NCI-H1694 treated with DMSO at 0.1 percent for 48 hours (cell line): ENCODE data around the gene MRC2.

Experiments
- DNase-seq: peaks from one replicate; lab custom pipeline; 2025; lab: John Stamatoyannopoulos, UW

MRC2 gene

DNA sequence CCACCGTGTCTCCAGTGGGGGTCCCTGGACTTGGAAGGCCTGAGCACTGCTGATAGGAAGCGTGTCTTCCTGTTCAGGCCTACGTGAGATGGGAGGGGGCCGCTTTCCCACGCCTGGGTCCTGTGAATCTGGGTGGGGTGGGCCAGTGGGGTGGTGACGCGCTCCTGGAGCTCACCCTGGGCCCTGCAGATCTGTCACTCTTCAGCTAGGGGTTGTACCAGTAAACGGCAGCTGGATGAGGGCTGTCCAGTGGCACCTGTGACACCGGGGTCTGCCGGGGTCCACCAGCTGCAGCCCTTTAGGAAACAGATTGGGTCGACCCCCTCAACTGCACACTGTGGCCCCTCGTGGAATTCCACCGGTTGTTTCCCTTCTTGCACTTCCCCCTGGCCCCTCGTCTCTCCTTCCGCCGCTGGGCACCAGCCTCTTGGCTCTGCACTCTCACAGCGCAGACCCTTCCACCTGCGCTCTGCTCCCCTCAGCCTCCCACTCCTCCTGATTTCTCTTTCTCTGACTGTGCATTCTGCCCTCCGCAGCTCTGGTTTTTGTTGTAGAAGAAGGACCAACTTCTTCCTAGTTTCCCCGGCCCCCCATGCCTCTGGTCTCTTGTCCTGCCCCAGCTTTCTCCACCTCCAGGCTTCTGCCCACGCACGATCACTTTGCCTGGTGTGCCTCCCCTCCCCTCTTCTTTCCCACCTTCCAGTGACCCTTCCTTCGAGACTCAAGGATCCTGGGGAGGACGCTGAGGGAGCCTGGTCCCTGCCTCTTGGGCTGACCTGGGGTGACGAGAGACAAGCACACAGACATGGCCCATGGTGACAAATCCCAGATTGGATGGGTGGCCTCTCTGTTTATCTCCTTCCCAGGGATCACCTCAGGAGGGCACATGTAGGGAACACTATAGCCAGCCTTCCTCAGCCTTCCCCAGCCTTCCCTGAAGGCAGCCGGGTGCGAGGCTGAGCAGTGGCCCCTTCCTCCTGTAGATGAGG is 4.8 kb downstream of the MRC2 start:
- DNase-seq = no peak

DNA sequence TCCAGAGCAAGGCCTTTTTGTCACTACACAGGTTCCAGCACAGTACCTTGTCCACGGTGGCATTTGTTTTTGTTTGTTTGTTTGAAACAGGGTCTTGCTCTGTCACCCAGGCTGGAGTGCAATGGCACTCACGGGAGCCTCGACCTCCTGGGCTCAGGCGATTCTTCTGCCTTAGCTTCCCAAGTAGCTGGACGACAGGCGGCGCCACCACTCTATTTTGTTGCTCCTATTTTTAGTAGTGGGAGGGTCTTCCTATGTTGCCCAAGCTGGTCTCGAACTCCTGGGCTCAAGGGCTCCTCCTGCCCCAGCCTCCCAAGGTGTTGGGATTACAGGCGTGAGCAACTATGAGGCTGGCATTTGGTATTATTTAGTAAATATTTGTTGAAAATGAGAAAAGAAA is 10.3 kb downstream of the MRC2 start:
- DNase-seq = no peak

DNA sequence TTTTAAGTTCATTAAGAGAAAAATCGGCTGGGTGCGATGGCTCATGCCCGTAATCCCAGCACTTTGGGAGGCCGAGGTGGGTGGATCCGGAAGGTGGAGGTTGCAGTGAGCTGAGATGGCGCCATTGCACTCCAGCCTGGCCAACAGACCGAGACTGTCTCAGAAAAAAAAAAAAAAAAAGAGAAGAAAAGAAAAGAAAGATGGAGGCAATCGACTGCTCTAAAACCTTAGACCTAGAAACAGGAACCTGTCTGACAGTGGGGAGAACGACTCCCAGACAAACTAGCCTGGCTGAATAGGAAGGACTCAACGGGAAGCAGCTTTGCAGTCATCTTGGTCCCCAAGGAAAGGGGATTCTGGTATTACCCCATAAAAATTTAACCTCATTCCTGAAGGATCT is 13.7 kb downstream of the MRC2 start:
- no peak for DNase-seq

DNA sequence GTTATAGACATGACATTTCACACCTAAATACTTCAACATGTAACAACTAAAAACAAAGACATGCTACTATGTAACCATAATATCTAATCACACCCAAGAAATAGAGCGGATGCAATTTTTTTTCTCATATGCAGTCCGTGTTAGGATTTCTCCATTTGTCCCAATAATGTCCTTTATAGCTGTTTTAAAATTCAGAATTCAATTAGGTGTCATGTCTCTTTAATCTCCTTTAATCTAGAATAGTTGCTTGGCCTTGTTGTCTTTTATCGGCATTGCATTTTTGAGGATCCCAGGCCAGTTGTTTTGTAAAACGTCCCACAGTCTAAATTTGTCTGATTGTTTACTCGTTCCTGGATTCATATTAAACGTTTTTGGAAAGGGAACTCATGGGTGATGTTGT is 14.5 kb downstream of the MRC2 start:
- no peak for DNase-seq

DNA sequence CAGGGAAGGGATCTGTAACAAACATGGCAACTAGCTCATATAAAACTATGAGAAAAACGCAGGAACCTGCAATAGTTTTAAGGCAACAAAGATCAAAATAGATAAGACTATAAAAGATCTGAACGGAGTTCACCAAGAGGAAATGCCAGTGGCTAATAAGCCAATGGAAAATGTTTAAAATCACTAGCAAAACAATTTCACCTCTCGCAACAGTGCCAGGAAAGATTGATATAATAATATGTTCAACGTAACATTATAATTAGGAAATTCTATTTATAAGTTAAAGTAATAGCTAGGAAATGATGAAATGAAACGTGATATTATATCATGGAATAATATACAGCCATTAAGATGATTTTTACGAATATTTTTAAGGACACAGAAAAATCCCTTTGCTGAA is 16.0 kb downstream of the MRC2 start:
- DNase-seq = no peak

DNA sequence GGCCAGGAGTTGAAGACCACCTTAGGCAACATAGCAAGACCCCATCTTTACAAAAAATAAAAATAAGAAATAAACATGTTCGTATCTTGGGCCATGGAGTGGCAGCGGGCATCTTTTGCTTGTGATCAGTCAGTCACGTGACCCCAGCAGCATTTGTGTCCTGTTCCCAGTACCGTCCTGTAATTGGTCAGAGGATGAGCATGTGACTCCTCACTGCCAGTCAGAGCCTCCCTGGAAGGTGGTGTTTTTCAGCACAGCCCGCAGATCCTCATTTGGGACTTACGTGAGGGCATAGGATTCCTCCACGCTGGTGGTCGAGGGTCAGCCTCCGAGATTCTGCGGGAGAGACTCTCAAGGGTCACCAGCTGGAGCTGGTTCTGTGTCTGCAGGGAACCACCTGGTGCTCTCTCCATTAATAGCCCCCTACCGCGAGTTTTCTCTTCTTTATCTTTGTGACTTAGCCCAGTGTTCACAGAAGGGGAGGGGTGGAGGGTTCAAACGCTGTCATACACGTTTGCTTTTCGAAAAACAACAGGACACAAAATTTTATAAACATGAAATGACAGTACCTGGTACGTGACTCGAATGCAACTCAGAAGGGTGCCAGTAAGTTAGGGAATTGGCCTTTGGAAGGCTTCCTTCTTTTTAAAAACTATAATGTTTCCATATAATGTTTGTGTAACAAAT is 17.2 kb downstream of the MRC2 start:
- peak; percentile 91 for DNase-seq

DNA sequence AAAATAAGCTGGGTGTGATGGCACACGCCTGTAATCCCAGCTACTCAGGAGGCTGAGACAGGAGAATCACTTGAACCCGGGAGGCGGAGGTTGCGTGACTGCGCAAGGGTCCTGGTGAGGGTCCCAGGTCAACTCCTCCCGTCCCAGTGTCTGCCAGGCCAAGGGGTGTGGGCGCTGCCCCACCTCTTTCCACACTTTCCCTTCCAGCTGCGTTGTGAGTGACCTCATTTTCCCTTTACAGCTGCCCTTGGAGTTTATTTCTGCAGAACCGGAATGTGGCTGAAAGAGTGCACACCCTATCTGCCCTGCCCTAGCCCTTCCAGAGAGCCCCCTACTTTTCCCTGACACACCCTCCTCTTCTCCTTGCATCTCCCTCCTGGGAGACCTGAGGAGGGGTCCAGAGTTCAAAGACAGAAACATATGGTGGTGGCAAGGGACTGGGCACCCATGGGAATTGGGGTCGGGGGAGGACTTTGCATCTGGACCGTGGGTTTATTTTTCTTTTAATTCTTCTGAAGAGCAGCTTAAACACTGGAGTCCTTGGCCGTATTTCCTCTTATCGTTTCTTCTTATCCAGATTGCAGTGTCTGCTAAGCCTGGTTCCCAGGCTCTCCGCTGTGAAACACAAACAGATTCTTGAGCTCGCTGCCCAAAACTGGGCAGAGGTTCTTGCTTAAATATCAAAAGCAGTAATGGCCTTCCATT is 20.9 kb downstream of the MRC2 start:
- no peak for DNase-seq

DNA sequence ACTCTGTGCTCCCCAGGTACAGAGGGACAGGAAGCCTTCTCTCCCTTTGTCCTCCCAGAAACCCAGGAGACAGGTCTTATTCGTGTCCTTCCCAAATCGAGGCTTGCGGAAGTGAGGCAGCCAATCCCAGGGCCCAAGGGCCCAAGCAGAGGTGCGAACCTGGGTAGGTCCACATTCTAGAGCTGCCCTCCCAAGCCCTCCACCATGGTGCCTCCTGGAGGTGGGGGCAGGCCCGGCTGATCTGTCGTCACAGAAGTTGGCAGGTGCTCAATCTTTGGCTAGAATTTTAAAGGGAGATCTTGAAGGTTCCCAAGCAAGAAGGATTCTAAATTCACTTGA is 21.5 kb downstream of the MRC2 start:
- DNase-seq = no peak

DNA sequence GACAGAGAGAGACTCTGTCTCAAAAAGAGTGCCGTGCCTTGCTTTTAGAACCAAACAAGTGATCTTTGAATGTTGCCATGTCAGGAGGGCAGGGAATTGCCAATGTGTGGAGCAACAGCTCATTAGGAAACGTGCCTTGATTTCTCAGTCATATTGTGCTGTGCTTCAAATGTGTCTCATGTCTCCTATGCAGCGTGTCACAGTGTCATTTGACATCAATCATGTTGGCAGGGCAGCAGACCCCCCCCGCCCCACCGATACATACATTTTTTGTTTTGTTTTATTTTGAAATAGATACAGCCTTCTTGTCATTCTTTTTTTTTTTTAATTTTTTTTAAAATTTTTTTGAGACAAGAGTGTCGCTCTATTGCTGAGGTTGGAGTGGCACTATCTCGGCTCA is 22.1 kb downstream of the MRC2 start:
- DNase-seq = no peak

DNA sequence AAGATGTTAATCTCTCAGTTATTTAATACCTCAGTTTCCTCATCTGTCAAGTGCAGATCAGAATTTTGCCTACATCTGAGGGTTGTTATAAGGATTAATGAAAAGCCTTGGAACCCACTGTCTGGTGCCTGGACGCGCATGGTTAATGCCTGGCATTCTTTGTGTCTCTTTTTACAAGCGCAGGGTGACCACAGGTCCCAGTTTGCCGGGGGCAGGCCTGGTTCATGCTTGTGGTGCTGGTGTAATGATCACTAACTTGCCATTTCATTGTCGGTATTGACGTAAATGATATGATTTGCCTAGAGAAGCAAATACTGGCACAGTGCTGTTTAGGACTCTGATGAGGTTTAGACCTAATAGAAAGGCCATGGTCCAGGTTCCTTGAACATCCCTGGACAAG is 23.1 kb downstream of the MRC2 start:
- DNase-seq = no peak

DNA sequence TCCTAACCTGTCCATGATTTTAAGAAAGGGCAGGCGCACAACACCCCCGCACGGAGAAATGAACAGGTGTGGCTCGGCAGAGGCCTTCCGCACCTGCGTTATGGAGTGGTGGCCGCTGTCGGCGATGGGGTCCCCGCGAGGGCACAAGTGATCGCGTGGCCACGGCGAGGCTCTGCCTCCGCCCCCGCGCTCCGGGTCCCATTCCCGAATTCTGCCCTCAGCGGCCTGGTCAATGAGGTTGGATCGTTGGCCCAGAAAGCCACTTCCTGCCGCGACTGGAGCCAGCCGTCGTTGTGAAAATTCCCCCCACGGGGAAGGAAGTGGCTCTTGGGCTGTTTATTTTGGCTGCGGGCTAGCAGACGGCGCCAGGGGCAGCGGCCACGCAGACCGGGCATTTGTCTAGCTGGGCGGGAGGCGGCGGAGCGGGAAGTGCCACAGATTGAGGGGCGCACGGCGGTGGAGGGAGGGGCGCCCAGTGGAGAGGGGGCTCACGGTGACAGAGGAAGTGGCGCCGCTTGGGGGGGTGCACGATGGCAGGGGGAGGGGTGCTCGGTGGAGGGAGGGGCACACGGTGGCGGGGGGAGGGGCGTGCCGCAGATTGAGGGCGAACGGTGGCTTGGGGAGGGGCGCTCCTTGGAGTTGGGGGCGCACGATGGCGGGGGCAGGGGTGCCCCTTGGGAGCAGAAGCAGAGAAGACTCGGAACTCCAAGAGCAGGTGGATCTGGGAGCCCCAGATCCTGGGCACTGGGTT is 25.0 kb downstream of the MRC2 start:
- no peak for DNase-seq

DNA sequence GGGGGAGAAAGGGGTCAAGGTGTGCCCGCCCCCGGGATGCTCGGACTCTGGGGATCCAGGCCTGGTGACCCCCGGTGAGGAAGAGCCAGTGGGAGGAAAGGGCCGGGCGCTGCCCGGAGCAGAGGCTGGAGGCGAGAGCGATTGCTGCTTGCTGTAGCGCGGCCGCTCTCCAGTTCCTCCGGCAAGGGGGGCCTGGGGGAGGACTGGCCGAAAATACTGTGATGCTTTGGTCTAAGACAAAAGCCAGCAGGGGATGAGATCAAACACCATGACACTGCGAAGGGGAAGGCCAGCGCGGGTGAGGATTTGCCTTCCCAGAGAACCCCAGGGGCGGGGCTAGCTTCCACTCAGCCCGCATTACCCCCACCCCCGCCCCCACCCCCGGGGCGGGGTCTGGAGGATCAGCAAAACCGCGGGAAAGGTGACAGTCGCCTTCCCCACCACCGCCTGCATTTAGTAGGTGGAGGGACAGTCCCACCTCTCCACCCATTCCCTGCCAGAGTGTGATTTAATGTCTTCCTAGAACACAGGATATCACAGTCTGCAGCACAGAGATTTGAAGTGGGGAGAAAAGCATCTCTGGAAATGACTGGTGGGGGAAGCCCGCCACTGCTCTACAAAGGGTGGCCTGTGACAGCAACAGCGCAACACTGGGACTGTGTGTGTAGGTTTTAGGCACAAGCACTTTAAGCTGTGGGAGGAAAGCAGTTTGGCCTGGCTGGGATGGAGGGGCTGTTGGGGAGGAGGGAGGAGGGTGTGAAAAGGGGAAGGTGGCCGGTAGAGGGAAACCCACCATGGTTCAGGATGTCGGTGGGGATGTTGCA is 25.7 kb downstream of the MRC2 start:
- no peak for DNase-seq

DNA sequence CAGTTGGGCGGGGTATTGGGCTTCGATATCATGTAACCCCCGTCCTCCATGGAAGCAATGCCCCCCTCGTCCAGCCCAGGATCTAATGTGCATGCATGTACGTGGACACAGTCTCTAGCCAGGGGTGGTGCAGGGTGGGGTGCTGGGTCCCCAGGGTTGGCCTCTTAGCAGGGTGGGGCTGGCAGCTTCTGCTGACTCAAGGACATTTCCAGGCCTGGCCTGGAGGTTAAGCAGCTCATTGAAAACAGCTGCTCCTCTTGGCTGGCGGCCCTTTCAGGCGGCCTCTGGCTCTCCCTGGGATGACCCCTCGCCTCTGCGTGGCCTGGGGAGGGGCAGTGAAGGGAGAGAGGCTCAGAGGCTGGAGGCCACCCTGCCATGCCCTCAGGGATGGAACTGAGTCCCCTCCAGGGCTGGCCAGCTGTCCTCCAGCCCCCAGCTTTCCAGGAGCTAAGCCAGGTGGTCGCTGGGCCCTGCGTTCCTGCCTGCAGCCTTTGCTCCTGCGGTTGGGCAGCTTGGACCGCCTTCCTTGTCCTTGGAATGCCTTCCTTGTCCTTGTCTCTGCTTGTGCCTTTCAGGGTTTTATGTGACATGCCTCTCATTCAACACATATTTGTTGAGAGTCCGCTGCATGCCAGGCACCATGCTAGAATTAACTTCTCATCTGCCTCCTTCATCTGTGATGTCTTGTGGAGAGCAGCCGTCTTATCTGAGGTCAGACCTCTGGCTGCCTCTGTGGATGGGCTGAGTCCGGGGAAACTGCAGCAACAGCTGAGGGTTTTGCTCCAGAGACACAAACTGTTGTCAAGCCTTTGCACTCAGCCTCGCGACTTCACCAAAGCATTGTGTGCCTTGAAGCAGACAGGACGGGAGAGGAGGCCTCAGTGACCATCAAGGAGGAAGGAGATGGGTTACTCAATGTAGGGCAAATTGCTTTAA is 26.6 kb downstream of the MRC2 start:
- no peak for DNase-seq

DNA sequence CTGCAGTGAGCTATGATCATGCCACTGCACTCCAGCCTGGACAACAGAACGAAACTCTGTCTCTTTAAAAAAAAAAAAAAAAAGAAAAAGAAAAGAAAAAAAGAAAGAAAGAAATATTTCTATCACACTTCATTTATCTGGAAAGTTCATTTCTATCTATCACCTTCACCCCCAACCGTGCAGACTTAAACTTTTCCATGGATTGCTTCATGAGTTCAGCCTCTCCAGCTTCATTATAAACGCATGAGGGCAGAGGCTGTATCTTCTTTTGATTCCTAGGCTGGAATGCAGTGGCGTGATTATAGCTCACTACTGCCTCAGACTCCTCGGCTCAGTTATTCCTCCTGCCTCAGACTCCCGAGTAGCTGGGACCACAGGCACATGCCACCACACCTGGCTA is 28.2 kb downstream of the MRC2 start:
- no peak for DNase-seq

DNA sequence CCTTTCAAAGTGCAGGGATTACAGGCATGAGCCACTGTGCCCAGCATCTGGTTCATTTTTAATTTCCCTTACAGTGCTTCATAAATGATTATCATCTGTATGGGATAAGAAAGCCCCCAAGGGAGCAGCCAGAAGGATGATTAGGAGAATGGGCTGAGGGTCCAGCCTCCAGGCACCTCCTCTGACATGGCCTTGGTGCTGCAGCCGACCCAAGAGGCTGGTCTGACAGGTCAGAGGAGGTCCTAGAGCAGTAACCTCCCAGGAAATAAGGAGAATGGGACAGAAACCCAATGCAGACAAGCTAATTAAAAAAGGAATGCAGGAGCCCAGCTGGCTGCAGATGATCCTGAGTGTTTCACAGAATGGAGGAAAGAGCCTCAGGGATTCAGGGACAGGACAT is 29.0 kb downstream of the MRC2 start:
- DNase-seq = no peak

DNA sequence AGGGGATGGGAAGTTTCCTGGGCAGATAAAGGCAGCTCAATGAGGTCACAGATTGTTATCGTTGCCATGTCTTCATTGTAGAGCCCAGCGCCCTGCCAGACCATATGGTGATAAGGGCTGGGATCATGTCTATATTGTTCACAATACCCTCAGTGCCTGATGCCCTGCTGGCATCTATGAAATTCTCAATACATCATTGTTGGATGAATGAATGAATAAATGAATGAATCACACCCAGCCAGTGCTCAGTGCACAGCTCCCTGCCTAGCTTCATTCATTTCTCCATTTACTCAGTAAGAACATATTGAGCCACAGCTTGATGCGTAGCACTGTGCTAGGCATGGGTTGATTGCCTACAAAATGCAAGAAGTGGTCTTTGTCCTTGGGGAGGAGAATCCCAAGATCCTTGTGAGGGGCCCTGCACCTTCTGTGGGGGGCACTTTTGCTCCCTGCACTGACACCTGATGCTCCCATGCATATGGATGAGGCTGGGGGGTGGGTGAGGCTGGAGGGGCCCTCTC is 29.7 kb downstream of the MRC2 start:
- no peak for DNase-seq

DNA sequence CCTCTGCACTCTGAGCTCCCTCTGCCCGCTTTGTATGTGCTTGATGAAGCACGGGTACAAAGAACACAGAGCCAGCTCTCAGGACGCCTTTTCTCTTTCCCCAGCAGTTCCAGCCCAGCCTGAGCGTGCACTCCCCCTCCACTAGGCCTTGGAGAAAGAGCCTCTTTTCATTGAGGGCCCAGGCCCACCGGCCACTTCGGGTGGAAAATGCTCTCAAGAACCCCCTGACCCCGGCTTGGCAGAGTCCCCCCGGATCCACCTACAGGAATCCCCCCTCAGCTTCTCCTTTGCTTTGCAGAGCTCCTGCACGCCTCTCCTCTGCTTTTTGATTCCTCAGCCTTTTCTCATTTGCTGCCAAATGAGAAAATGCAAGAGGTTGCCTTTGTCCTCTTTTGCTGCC is 30.2 kb downstream of the MRC2 start:
- no peak for DNase-seq

DNA sequence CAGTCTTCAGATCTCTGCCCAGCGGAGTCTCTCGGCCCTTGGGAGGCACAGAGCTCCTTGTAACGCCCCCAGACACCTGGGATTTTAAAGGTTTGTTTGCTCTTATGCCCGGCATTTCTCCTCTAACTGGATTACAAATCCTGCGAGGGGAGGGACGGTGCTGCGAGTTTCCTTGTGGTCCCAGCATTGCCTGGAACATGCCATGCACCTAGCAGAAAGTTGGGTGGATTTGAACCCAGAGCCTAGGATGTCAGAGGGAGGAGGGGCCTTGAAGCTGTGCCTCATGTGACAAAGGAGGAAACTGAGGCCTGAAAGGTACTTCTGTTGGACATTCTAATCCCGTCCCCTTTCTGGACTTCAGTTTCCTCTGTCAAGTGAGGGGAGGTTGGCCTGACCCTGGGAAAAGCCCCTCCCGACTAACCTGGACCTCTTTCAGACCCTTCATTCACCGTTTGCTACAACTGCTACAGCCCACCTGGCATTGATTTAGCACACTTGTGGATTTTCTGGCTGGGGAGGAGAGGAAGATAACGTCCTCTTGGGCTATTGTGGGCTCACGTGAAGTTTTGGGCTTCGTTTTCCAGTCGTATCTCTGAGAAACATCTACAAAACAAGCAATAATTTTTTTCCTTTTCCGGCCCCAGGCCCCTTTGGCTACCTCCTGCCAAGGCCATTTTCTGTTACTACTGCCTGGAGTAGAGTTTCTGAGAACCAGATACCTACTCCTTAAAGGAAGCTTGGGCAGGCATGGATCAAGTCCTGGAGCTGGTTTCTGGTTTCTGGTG is 30.9 kb downstream of the MRC2 start:
- no peak for DNase-seq

DNA sequence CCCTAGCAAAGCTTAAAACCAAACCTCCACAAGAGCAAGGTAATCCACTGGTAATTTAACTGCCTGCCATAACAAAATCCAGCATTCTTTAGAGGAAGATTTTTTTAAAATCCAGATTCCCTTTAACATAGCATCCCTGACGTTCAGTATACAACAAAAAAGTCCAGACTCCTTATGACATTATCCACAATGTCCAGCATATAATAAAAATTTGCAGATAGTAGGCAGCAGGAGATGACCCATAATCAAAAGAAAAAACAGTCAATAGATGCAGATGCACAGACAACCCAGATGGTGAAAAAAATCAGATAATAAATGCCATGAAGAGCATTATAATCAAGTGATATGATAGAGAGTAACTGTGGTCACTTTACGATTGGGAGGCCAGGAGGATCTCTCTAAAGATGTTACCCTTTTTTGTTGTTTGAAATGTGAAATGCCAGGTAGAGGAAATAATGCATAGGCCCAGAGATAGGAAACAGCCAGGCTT is 33.2 kb downstream of the MRC2 start:
- no peak for DNase-seq
